Mesendoderm (in vitro differentiated cells): ENCODE data around the gene C1orf53.

Experiments
- DNase-seq: peaks from one replicate; pipeline ENCODE4 v3.0.0; 2013
- H2AK5ac ChIP-seq: 2 replicates; pipeline ENCODE4 v1.6.1; 2013; ENCODE audit warnings: low read length, inconsistent platforms
- H2BK120ac ChIP-seq: 2 replicates; pipeline ENCODE4 v1.6.1; 2013; ENCODE audit warnings: low read depth, mild to moderate bottlenecking, low read length, moderate library complexity, mixed read lengths
- H2BK15ac ChIP-seq: replicated peaks from 2 replicates; pipeline ENCODE4 v1.6.1; 2013; ENCODE audit warnings: low read depth, mild to moderate bottlenecking, moderate library complexity
- H2BK5ac ChIP-seq: 2 replicates; pipeline ENCODE4 v1.6.1; 2013; ENCODE audit warnings: low read length, inconsistent platforms
- H3K18ac ChIP-seq: 2 replicates; pipeline ENCODE4 v1.6.1; 2013; ENCODE audit warnings: mild to moderate bottlenecking, low read length, mixed read lengths
- H3K23ac ChIP-seq: one replicate; pipeline ENCODE4 v1.6.1; 2013; ENCODE audit warnings: low read length
- H3K27ac ChIP-seq: 2 replicates; pipeline ENCODE4 v1.5.1; 2013; ENCODE audit warnings: low read depth, mild to moderate bottlenecking, inconsistent platforms, low read length, moderate library complexity
- H3K27me3 ChIP-seq: 2 replicates; pipeline ENCODE4 v1.6.1; 2013; ENCODE audit warnings: low read length, control low read depth, mild to moderate bottlenecking, inconsistent platforms; ENCODE audit not compliant: insufficient read depth, poor library complexity
- H3K36me3 ChIP-seq: 2 replicates; pipeline ENCODE4 v1.6.1; 2013; ENCODE audit warnings: low read length, inconsistent platforms; ENCODE audit not compliant: control insufficient read depth, insufficient read depth
- H3K4ac ChIP-seq: one replicate; pipeline ENCODE4 v1.6.1; 2013; ENCODE audit warnings: low read depth, mild to moderate bottlenecking, low read length, moderate library complexity
- H3K4me1 ChIP-seq: 2 replicates; pipeline ENCODE4 v1.6.1; 2013; ENCODE audit warnings: low read depth, low read length, inconsistent platforms; ENCODE audit not compliant: control insufficient read depth
- H3K4me2 ChIP-seq: 2 replicates; pipeline ENCODE4 v1.6.1; 2013; ENCODE audit warnings: low read length
- H3K4me3 ChIP-seq: 2 replicates; pipeline ENCODE4 v1.5.1; 2013; ENCODE audit warnings: mild to moderate bottlenecking, low read length
- H3K56ac ChIP-seq: one replicate; pipeline ENCODE4 v1.6.1; 2013; ENCODE audit warnings: low read length
- H3K79me1 ChIP-seq: 2 replicates; pipeline ENCODE4 v1.6.1; 2013; ENCODE audit warnings: low read length, inconsistent platforms
- H3K79me2 ChIP-seq: 2 replicates; pipeline ENCODE4 v1.6.1; 2013; ENCODE audit warnings: mild to moderate bottlenecking, low read length; ENCODE audit not compliant: control insufficient read depth, insufficient read depth
- H3K9ac ChIP-seq: 2 replicates; pipeline ENCODE4 v1.6.1; 2013; ENCODE audit warnings: low read length, inconsistent platforms
- H4K5ac ChIP-seq: one replicate; pipeline ENCODE4 v1.6.1; 2013; ENCODE audit warnings: low read length
- H4K8ac ChIP-seq: one replicate; pipeline ENCODE4 v1.6.1; 2013; ENCODE audit warnings: low read depth, mild to moderate bottlenecking, control low read depth, low read length, moderate library complexity
- WGBS: extraction: QIAGEN DNeasy Blood & Tissue Kit; methylation state at CpG from one replicate; pipeline ENCODE4 v1.1.7; 2013; ENCODE audit warnings: low lambda C conversion rate, missing lambda C conversion rate; ENCODE audit not compliant: insufficient coverage; ENCODE audit errors: extremely low coverage; 5-methylcytosine and 5-hydroxymethylcytosine counted together

The C1orf53 gene

DNA sequence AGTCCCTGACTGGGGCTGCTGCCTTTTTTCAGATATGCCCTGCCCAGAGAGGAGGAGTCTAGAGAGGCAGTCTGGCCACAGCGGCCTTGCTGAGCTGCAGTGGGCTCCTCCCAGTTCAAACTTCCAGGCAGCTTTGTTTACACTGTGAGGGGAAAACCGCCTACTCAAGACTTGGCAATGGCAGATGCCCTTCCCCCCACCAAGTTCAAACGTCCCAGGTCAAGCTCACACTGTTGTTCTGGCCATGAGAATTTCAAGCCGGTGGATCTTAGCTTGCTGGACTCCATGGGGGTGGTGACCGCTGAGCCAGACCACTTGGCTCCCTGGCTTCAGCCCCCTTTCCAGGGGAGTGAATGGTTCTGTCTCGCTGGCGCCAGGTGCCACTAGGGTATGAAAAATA lies 18.3 kb upstream of the C1orf53 start:
- Histone ChIP-seq H2BK120ac (no peak overlapping the region), H2BK15ac (no peak overlapping the region), H3K9ac (no peak overlapping the region), H3K4me1 (no peaks in the 10 kb centered on the region), H3K36me3 (no peaks in the 10 kb centered on the region), H4K5ac (no peak overlapping the region), H2BK5ac (no peak overlapping the region), H3K56ac (no peak overlapping the region), H3K27ac (no peak overlapping the region), H4K8ac (no peak overlapping the region), H2AK5ac (no peak overlapping the region), H3K4me3 (no peak overlapping the region), H3K18ac (no peak overlapping the region), H3K4me2 (no peak overlapping the region), H3K79me1 (no peaks in the 10 kb centered on the region), H3K27me3 (no peaks in the 10 kb centered on the region), H3K23ac (no peak overlapping the region), H3K79me2 (no peaks in the 10 kb centered on the region), H3K4ac (no peak overlapping the region)
- DNase-seq, result peak; percentile 32
- WGBS, result no CpG with 5 or more reads among the region's 7 CpGs

DNA sequence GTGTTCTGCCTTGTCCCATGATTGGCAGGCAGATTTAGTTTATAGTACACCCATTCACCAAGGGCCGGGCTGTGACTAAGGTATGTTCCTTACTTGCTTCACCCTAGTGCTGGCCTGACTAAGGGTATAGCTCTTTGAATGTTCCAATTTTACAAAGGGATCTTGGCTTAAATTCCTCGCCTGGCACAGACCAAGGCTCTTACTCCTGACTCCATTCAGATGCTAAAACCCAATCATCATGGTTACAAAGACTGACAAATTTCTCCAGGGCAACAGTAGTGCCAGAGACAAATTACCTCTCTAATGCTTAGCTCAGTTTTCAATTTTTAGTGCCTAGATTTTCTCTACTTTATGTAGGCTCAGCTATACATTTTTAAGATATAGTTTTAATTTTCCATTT lies 11.5 kb upstream of the C1orf53 start:
- Histone ChIP-seq H2BK120ac (no peak overlapping the region), H3K79me2 (no peaks in the 10 kb centered on the region), H3K4ac (no peak overlapping the region), H3K23ac (no peak overlapping the region), H2BK5ac (no peak overlapping the region), H3K9ac (no peak overlapping the region), H2AK5ac (no peak overlapping the region), H3K18ac (no peak overlapping the region), H3K27ac (no peak overlapping the region), H3K4me1 (no peaks in the 10 kb centered on the region), H4K8ac (no peak overlapping the region), H3K27me3 (no peaks in the 10 kb centered on the region), H4K5ac (no peak overlapping the region), H2BK15ac (no peak overlapping the region), H3K79me1 (no peaks in the 10 kb centered on the region), H3K56ac (no peak overlapping the region), H3K36me3 (no peaks in the 10 kb centered on the region), H3K4me3 (no peak overlapping the region), H3K4me2 (no peak overlapping the region)
- no peak for DNase-seq
- WGBS, result no CpG with 5 or more reads among the region's 2 CpGs

DNA sequence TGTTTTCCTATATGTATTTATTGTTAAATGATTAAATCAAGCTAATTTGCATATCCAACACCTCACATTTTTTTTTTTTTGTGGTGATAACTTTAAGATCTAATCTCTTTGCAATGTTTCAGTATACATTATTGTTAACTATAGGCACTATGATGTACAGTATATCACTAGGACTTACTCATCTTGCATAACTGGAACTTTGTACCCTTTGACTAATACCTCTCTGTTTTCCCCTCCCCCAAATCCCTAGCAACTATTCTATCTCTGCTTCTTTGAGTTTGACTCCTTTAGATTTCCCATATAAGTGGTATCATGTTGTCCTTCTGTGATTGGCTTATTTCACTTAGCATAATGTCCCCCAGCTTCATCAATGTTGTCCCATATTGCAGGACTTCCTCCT lies 9.7 kb upstream of the C1orf53 start:
- no peak overlapping the region for H3K56ac ChIP-seq
- no peak for DNase-seq
- no peak overlapping the region for H3K18ac ChIP-seq
- H2BK15ac ChIP-seq, result no peak overlapping the region
- no peaks in the 10 kb centered on the region for H3K27me3 ChIP-seq
- H3K23ac ChIP-seq, result no peak overlapping the region
- H2AK5ac ChIP-seq, result no peak overlapping the region
- H3K4me2 ChIP-seq, result no peak overlapping the region
- no peaks in the 10 kb centered on the region for H3K36me3 ChIP-seq
- H3K4me1 ChIP-seq, result no peaks in the 10 kb centered on the region
- no peak overlapping the region for H3K27ac ChIP-seq
- no peak overlapping the region for H4K5ac ChIP-seq
- H2BK120ac ChIP-seq, result no peak overlapping the region
- no peak overlapping the region for H3K4ac ChIP-seq
- no peak overlapping the region for H2BK5ac ChIP-seq
- no peaks in the 10 kb centered on the region for H3K79me2 ChIP-seq
- no peak overlapping the region for H3K9ac ChIP-seq
- no peak overlapping the region for H3K4me3 ChIP-seq
- no peaks in the 10 kb centered on the region for H3K79me1 ChIP-seq
- H4K8ac ChIP-seq, result no peak overlapping the region

DNA sequence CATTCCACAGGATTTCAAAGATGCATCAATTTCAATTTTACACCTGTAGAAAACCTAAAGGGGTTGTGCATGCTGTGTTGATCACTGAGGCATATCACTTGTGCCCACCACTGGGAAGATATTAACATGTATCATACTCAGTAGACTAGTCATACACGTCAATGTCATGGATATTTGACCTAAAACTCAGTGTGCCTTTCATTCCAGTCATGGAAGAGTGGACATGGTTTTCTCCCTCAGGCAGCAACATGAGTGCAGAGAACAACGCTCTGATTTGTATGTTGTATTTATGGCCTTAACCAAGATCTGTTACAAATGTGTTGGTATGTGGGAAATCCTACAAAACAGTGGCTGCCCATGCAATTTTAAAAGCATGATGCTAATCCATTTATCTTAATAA lies 6.1 kb upstream of the C1orf53 start:
- H3K4ac ChIP-seq, result no peak overlapping the region
- no peaks in the 10 kb centered on the region for H3K4me1 ChIP-seq
- no peaks in the 10 kb centered on the region for H3K27me3 ChIP-seq
- H3K4me2 ChIP-seq, result no peak overlapping the region
- H3K79me1 ChIP-seq, result no peaks in the 10 kb centered on the region
- no peak overlapping the region for H2BK5ac ChIP-seq
- H3K23ac ChIP-seq, result no peak overlapping the region
- H2AK5ac ChIP-seq, result no peak overlapping the region
- H4K5ac ChIP-seq, result no peak overlapping the region
- no peak overlapping the region for H3K4me3 ChIP-seq
- no peaks in the 10 kb centered on the region for H3K79me2 ChIP-seq
- no peak overlapping the region for H3K27ac ChIP-seq
- H2BK120ac ChIP-seq, result no peak overlapping the region
- no peak overlapping the region for H2BK15ac ChIP-seq
- no CpG with 5 or more reads among the region's 2 CpGs for WGBS
- H4K8ac ChIP-seq, result no peak overlapping the region
- no peak for DNase-seq
- H3K18ac ChIP-seq, result no peak overlapping the region
- H3K56ac ChIP-seq, result no peak overlapping the region
- no peak overlapping the region for H3K9ac ChIP-seq
- no peaks in the 10 kb centered on the region for H3K36me3 ChIP-seq

DNA sequence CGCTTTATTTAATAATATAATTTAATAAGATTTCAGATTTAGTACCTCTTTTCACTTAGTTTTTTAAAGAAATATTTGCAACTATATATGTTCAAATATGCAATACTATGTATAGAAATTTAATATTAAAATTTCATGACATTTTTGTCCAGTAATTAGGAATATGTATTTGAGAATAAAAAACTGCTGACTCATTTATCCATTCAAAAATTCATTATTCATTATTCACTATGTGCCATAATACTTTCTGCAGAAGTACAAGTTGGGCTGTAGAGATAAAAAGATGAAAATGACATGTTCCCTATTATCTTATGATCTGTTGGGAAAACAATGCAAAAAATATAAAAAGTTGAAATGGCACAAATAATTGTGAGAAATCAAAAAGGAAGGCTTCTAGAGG lies 3.4 kb upstream of the C1orf53 start:
- Histone ChIP-seq H3K4me2 (no peak overlapping the region), H3K27ac (no peak overlapping the region), H3K23ac (no peak overlapping the region), H3K9ac (no peak overlapping the region), H2BK120ac (no peak overlapping the region), H2BK15ac (no peak overlapping the region), H3K18ac (no peak overlapping the region), H3K4me3 (no peak overlapping the region), H4K5ac (no peak overlapping the region), H3K4ac (no peak overlapping the region), H4K8ac (no peak overlapping the region), H3K79me2 (no peaks in the 10 kb centered on the region), H3K56ac (no peak overlapping the region), H3K36me3 (no peaks in the 10 kb centered on the region), H3K79me1 (no peaks in the 10 kb centered on the region), H3K27me3 (peaks cover 8% of the 10 kb centered on the region), H2BK5ac (no peak overlapping the region), H2AK5ac (no peak overlapping the region), H3K4me1 (no peaks in the 10 kb centered on the region)
- no peak for DNase-seq
- no CpG with 5 or more reads among the region's 1 CpG for WGBS

DNA sequence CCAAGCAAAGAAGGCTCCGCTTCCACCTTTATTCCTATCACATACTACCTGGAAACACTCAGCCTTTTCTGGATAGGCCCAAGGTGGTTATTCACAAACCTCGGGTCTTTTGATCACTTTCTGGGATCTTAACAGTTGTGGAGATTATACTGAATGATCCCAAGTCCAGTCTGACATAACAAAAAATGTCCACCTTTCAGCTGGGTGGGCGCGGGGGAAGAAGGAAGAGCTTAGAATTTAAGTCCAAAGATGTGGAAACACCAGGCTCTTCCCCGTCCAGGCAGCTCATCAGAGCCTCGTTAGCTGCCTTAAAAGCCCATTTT lies 338 bp upstream of the C1orf53 start:
- no peak overlapping the region for H2BK15ac ChIP-seq
- H3K56ac ChIP-seq, result peak overlapping the region; percentile 97
- no peak overlapping the region for H2BK120ac ChIP-seq
- H3K27me3 ChIP-seq, result peaks cover 23% of the 10 kb centered on the region
- H2AK5ac ChIP-seq, result no peak overlapping the region
- H3K9ac ChIP-seq, result peak overlapping the region; percentile 91
- peak overlapping the region; percentile 72 for H3K4me3 ChIP-seq
- no peak overlapping the region for H3K4ac ChIP-seq
- peak overlapping the region; percentile 83 for H3K18ac ChIP-seq
- H4K5ac ChIP-seq, result no peak overlapping the region
- H3K36me3 ChIP-seq, result no peaks in the 10 kb centered on the region
- H3K4me1 ChIP-seq, result no peaks in the 10 kb centered on the region
- H3K27ac ChIP-seq, result peak overlapping the region; percentile 88
- no peaks in the 10 kb centered on the region for H3K79me2 ChIP-seq
- DNase-seq, result no peak
- no peak overlapping the region for H3K23ac ChIP-seq
- no CpG with 5 or more reads among the region's 6 CpGs for WGBS
- no peak overlapping the region for H4K8ac ChIP-seq
- no peaks in the 10 kb centered on the region for H3K79me1 ChIP-seq
- peak overlapping the region; percentile 77 for H3K4me2 ChIP-seq
- no peak overlapping the region for H2BK5ac ChIP-seq
